HCT116 (cell line): ENCODE data around the gene DIO3. TPM values are rescaled to one million over a fixed set of nuclear protein-coding genes. Genes with fewer than 3 reads are reported as not detected.

Source experiments
- ATAC-seq: fragments of 200-7000 bp; cut with Tn5 transposase; 2 replicates; pipeline ENCODE4 v1.9.1; 2020; ENCODE audit warnings: mild to moderate bottlenecking, moderate library complexity
- BruUV-seq: library from RNA; stranded (reverse); fragments of 400-500 nt; replicated peaks from 2 replicates; lab custom pipeline; 2021; lab: Mats Ljungman, UMichigan
- CTCF ChIA-PET: fragments of 300-600 bp; sonication (Branson Sonifier 250); formaldehyde crosslinking; loops from one replicate; lab custom pipeline; 2021; ENCODE audit warnings: antibody characterized with exemption; lab: Charles Lee
- POLR2A ChIA-PET: fragments of 300-600, 350-600 bp; sonication (Branson Sonifier 250); formaldehyde crosslinking; loops from one replicate; lab custom pipeline; 2021; ENCODE audit warnings: antibody characterized with exemption; lab: Charles Lee
- RAD21 ChIA-PET, 2 experiments: fragments of 300-600 bp; sonication (Branson Sonifier 250); formaldehyde crosslinking; loops; one replicate each; lab custom pipeline; 2023; ENCODE audit warnings: low total read pairs in 2 of 2; ENCODE audit not compliant: uncharacterized antibody in 2 of 2, unreplicated experiment in 2 of 2, low non-redundant PET in 1 of 2; lab: Charles Lee
- DNase-seq: peaks from one replicate; pipeline ENCODE4 v3.0.0-alpha.2; 2010; ENCODE audit warnings: low read depth, low spot score
- H2AFZ ChIP-seq: fragments of 200-600 bp; shearing (Covaris generic), sonication (generic); 2 replicates; pipeline ENCODE4 v1.6.1; 2017; ENCODE audit warnings: low read depth, mixed run types, mixed read lengths, antibody characterized with exemption, low read length; ENCODE audit not compliant: poor library complexity, severe bottlenecking
- H3K27ac ChIP-seq: 2 replicates; pipeline ENCODE4 v1.5.1; 2012; ENCODE audit warnings: low read depth, low read length
- H3K27me3 ChIP-seq: fragments of 200-600 bp; sonication (generic); 2 replicates; pipeline ENCODE4 v1.6.1; 2016; ENCODE audit warnings: mixed run types, low read length, mixed read lengths; ENCODE audit not compliant: insufficient read depth
- H3K36me3 ChIP-seq, 2 experiments: fragments of 200-500 bp in 1 of 2; fragments of 200-600 bp in 1 of 2; sonication (Bioruptor generic) in 1 of 2; sonication (generic) in 1 of 2; 2 replicates each; pipeline versions ENCODE4 v1.5.1 to v1.6.1; 2014 to 2016; ENCODE audit warnings: low read length in 2 of 2, inconsistent platforms in 1 of 2, mixed read lengths in 1 of 2, mixed run types in 1 of 2; ENCODE audit not compliant: insufficient read depth in 2 of 2, control insufficient read depth in 1 of 2
- H3K4me1 ChIP-seq, 2 experiments: fragments of 200-600 bp in 1 of 2; sonication (generic) in 1 of 2; 2 replicates each; pipeline versions ENCODE4 v1.5.1 to v1.6.1; 2012 to 2017; ENCODE audit warnings: low read length in 2 of 2, inconsistent platforms in 1 of 2, mild to moderate bottlenecking in 1 of 2, mixed read lengths in 1 of 2, mixed run types in 1 of 2, moderate library complexity in 1 of 2; ENCODE audit not compliant: insufficient read depth in 2 of 2, control insufficient read depth in 1 of 2
- H3K4me2 ChIP-seq: fragments of 200-600 bp; sonication (generic); 2 replicates; pipeline ENCODE4 v1.6.1; 2017; ENCODE audit warnings: mixed run types, low read length, mixed read lengths
- H3K4me3 ChIP-seq, 2 experiments: fragments of 200-600 bp in 1 of 2; sonication (generic) in 1 of 2; replicated peaks in 1 of 2; 2 replicates each; pipeline ENCODE4 v1.5.1; 2011 to 2016; ENCODE audit warnings: low read length in 2 of 2, control low read depth in 1 of 2, low read depth in 1 of 2, mild to moderate bottlenecking in 1 of 2, mixed read lengths in 1 of 2, mixed run types in 1 of 2
- H3K79me2 ChIP-seq: fragments of 200-600 bp; sonication (generic); 2 replicates; pipeline ENCODE4 v1.6.1; 2017; ENCODE audit warnings: mild to moderate bottlenecking, mixed run types, low read length, moderate library complexity, mixed read lengths; ENCODE audit not compliant: insufficient read depth
- H3K9ac ChIP-seq: fragments of 200-600 bp; sonication (generic); 2 replicates; pipeline ENCODE4 v1.6.1; 2016; ENCODE audit warnings: low read length, mixed read lengths
- H3K9me2 ChIP-seq: fragments of 200-600 bp; sonication (generic), shearing (Covaris generic); 2 replicates; pipeline ENCODE4 v1.6.1; 2017; ENCODE audit warnings: mixed run types, mild to moderate bottlenecking, moderate library complexity; ENCODE audit not compliant: insufficient read depth
- H3K9me3 ChIP-seq, 2 experiments: fragments of 200-500 bp in 1 of 2; fragments of 200-600 bp in 1 of 2; sonication (Bioruptor generic) in 1 of 2; sonication (generic) in 1 of 2; 2 replicates each; pipeline ENCODE4 v1.6.1; 2014 to 2017; ENCODE audit warnings: low read length in 2 of 2, mixed read lengths in 2 of 2, inconsistent platforms in 1 of 2, low read depth in 1 of 2, mild to moderate bottlenecking in 1 of 2, mixed run types in 1 of 2, moderate library complexity in 1 of 2; ENCODE audit not compliant: control insufficient read depth in 1 of 2, insufficient read depth in 1 of 2
- H4K20me1 ChIP-seq: fragments of 200-600 bp; sonication (generic), shearing (Covaris generic); 2 replicates; pipeline ENCODE4 v1.6.1; 2017; ENCODE audit warnings: mixed run types, mild to moderate bottlenecking, moderate library complexity; ENCODE audit not compliant: insufficient read depth
- EGR1 ChIP-seq: IDR thresholded peaks from 2 replicates; pipeline ENCODE4 v1.6.1; 2012; ENCODE audit warnings: low read depth
- intact Hi-C: fragments of 100-400 bp; cut with micrococcal nuclease; formaldehyde crosslinking; loops from 2 replicates; pipeline ENCODE4 v1.10.0; 2022
- total RNA-seq: library from RNA; stranded (reverse); gene quantifications from one replicate; pipeline ENCODE4 v1.2.1, GENCODE V29; 2021; ENCODE audit not compliant: unreplicated experiment
- TF ChIP-seq, protein P1 (sequence below): IDR thresholded peaks from 2 replicates; pipeline ENCODE4 v1.6.1; 2012; ENCODE audit warnings: low read depth
- TF ChIP-seq, protein P2 (sequence below): IDR thresholded peaks from 2 replicates; pipeline ENCODE4 v1.6.1; 2012

The DIO3 gene
- total RNA-seq, 1 experiment from 2014 or later = 0.34 TPM

DNA sequence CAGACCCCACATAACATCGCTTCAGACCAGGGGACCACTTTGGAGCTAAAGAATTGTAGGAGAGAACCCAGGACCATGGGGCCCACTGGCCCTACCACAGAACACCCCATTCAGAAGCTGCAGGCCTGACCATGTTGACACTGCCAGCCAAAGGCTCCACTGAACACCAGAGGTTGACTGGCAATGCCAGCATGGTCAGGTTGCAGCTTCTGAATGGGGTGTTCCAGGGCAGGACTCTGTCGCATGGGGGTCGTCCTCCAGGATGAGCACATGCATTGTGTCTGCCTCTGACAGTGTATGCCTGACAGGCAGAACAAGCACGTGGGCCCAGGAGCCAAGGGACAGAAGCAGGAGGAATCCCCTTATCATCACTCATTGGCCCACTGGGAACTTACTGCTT is 34.1 kb downstream of the DIO3 start (continued):
- TF ChIP-seq, protein P1, sequence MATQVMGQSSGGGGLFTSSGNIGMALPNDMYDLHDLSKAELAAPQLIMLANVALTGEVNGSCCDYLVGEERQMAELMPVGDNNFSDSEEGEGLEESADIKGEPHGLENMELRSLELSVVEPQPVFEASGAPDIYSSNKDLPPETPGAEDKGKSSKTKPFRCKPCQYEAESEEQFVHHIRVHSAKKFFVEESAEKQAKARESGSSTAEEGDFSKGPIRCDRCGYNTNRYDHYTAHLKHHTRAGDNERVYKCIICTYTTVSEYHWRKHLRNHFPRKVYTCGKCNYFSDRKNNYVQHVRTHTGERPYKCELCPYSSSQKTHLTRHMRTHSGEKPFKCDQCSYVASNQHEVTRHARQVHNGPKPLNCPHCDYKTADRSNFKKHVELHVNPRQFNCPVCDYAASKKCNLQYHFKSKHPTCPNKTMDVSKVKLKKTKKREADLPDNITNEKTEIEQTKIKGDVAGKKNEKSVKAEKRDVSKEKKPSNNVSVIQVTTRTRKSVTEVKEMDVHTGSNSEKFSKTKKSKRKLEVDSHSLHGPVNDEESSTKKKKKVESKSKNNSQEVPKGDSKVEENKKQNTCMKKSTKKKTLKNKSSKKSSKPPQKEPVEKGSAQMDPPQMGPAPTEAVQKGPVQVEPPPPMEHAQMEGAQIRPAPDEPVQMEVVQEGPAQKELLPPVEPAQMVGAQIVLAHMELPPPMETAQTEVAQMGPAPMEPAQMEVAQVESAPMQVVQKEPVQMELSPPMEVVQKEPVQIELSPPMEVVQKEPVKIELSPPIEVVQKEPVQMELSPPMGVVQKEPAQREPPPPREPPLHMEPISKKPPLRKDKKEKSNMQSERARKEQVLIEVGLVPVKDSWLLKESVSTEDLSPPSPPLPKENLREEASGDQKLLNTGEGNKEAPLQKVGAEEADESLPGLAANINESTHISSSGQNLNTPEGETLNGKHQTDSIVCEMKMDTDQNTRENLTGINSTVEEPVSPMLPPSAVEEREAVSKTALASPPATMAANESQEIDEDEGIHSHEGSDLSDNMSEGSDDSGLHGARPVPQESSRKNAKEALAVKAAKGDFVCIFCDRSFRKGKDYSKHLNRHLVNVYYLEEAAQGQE = no peak
- TF ChIP-seq, protein P2, sequence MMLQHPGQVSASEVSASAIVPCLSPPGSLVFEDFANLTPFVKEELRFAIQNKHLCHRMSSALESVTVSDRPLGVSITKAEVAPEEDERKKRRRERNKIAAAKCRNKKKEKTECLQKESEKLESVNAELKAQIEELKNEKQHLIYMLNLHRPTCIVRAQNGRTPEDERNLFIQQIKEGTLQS = no peak

DNA sequence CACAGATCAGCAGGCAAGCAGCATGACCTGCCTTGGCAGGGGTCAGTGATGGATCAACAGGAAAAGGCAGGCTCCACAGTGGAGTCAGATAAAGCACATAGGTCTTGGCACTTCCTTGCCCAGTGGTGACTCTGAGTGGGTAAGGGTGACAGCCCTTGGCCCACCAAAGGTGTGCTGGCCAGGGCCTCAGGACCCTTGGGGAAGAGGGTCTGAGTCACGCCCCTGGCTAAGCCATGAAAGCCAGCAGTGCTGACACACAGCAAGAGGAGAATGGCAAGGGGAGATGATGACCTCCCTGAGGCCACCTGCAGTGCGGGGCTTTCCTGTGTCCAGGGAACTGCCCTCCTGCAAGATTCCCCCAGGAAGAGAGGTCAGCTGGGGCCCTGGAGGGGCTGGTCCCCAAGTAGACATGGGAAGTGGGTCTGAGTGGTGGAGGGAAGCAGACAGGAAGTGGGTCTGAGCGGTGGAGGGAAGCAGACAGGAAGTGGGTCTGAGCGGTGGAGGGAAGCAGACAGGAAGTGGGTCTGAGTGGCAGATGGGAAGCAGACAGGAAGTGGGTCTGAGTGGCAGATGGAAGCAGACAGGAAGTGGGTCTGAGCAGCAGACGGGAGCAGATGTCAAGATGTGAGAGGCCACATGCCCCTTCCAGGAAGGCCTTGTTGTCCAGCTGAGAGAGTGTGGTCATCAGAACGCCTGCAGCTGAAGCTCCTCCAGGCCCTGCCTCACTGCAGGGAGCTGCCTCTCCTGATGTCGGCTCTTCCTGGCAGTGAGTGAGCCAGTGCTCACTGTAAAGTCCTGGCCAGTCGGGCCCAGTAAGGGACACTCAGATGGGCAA is 34.8 kb downstream of the DIO3 start:
- no peaks in the 10 kb centered on the region for H3K79me2 ChIP-seq
- no peak for TF ChIP-seq EGR1
- no peak overlapping the region for H3K9ac ChIP-seq
- no peak overlapping the region for H3K4me3 ChIP-seq
- BruUV-seq = no TSS peak
- ChIA-PET CTCF (no interaction called here), RAD21 (no interaction called here), POLR2A (no interaction called here)
- H3K36me3 ChIP-seq = no peaks in the 10 kb centered on the region
- no peaks in the 10 kb centered on the region for H3K27me3 ChIP-seq
- H3K27ac ChIP-seq = no peak overlapping the region; the same call in 1 of the 2 replicates
- no peaks in the 10 kb centered on the region for H4K20me1 ChIP-seq
- H3K9me3 ChIP-seq = no peaks in the 10 kb centered on the region
- DNase-seq = no peak
- no peak for ATAC-seq
- H3K9me2 ChIP-seq = no peaks in the 10 kb centered on the region
- intact Hi-C loops = no loop called here
- H2AFZ ChIP-seq = no peak overlapping the region
- no peak overlapping the region for H3K4me2 ChIP-seq
- no peaks in the 10 kb centered on the region for H3K4me1 ChIP-seq
